ENCODE data around the gene SLC15A5.

Gene SLC15A5, protein sequence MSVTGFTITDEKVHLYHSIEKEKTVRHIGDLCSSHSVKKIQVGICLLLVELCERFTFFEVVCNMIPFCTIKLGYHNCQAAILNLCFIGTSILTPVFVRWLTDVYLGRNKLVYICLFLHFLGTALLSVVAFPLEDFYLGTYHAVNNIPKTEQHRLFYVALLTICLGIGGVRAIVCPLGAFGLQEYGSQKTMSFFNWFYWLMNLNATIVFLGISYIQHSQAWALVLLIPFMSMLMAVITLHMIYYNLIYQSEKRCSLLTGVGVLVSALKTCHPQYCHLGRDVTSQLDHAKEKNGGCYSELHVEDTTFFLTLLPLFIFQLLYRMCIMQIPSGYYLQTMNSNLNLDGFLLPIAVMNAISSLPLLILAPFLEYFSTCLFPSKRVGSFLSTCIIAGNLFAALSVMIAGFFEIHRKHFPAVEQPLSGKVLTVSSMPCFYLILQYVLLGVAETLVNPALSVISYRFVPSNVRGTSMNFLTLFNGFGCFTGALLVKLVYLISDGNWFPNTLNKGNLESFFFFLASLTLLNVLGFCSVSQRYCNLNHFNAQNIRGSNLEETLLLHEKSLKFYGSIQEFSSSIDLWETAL

DNA sequence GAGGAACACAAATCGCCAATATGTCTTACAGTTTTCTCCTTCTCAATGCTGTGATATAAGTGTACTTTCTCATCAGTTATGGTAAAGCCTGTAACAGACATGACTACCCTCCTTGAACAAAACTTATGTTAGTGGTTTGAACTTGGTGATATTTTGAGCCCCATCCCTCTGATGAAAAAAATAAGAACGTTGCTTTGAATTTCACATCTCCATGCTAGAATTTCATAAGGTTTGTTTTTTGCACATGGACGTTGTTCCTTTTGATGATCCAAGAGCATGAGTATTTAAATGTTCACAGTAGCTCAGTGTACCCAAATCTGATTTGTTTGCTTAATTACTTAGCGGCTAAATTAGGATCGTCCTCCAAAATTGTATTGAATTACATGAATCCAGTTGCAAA, at the start of gene SLC15A5:
SLC15A5 (minus strand) TSS at position 101 of the 400 bp plus-strand sequence; CDS start at position 101, 0 bp downstream.
- TF ChIP-seq ZNF274 (IDR thresholded peaks at IDR 0.05; ENCODE audit: low read depth, low read length) = no peak
- no peak within 1 kb of the TSS for H3K4me3 ChIP-seq (ENCODE audit: low read length)

DNA sequence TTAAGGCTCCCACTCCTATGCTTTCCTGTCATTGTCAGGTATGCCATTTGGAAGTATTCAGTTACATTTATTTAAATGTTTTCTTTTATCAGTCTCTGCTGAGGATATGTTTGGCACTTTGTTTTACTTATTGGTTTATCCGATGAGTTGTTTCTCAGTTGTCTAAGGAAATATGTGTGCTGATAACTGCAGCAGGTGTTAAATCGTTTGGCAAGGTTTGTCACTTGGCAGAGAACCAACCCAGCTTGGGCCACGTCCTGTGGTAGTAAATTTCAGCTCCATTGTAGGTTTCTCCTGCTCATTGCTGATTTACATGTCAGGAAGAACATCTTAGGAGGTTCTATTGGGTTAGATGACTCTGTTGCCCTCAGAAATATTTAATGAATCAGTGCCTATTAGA, 47.9 kb upstream of the SLC15A5 start:
- no peak overlapping the region for H3K4me3 ChIP-seq (ENCODE audit: low read length)
- no peak for TF ChIP-seq ZNF274 (IDR thresholded peaks at IDR 0.05; ENCODE audit: low read depth, low read length)

DNA sequence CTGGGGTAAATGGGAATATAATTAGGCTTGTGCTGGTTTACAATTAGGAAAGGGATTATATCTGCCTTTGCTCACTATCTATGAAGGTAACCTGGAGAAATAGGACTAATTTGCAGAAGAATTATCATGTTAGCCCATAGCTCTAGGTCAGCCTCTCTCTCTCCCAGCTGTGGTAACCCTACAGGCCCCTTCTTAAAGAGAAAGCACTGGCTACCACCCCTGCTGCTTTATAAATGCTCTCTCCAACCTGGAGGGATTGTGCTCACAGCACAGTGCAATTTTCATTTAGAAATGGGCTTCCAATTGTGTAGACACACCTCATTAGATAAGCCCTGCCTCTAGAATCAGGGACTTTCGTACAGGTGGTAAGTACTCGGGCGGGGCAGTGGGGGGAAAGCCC, 47.3 kb upstream of the SLC15A5 start:
- no peak for TF ChIP-seq ZNF274 (IDR thresholded peaks at IDR 0.05; ENCODE audit: low read depth, low read length)
- H3K4me3 ChIP-seq (ENCODE audit: low read length) = no peak overlapping the region

DNA sequence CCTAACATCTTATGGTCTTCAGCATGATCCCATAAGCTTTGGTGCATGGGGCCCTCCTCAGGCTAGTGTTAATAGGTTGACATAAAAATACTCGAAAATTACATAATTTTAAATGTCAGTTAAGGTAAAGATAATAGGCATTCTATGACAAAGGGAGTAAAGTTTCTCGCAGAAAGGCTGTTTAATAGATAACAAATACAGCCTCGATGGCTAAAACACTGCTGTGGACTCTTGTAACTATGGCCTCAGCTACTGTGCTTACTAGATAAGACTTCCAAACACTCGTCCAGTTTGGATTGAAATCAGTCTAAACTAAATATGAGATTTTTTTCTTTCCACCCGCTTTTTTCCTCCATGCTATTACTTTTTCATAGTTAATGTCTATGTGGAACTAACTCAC, 46.8 kb upstream of the SLC15A5 start:
- no peak overlapping the region for H3K4me3 ChIP-seq (ENCODE audit: low read length)
- no peak for TF ChIP-seq ZNF274 (IDR thresholded peaks at IDR 0.05; ENCODE audit: low read depth, low read length)

DNA sequence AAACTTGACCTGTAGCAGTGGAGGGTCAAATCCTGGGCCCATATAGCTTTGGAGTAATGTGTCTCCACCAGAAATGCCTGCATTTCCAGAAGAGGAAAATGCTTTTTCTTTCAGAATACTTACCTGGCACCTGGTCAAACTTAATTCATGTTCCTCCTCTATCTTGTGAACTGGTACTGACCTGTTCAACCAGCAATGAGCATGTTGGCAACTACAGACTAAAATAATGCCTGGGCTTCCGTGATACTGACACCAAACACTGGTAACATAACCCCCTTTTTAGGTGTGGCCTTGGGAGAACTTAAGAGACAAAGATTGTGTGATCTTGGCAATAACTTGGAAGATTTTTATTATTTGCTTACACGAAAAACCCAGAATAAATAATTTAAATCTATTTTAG, 46.2 kb upstream of the SLC15A5 start:
- TF ChIP-seq ZNF274 (IDR thresholded peaks at IDR 0.05; ENCODE audit: low read depth, low read length) = no peak
- no peak overlapping the region for H3K4me3 ChIP-seq (ENCODE audit: low read length)

DNA sequence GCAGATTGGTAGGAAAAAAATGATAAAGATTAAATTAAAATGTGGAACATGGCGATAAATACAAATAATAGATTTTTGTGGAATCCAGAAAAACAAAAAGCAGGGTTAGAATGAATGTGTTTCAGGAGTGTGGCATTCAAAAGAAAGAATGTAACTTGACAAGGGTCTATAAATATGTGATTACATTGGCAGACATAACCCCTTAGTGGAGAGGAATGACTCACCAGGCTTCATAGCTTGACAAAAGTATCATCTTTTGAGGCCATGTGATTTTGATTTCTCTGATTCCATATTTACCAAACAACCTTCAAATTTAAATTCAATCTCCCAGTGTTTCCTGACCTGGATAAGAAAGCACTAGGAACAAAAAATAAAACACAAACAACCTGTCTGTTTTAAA, 45.5 kb upstream of the SLC15A5 start:
- TF ChIP-seq ZNF274 (IDR thresholded peaks at IDR 0.05; ENCODE audit: low read depth, low read length) = no peak
- no peak overlapping the region for H3K4me3 ChIP-seq (ENCODE audit: low read length)

DNA sequence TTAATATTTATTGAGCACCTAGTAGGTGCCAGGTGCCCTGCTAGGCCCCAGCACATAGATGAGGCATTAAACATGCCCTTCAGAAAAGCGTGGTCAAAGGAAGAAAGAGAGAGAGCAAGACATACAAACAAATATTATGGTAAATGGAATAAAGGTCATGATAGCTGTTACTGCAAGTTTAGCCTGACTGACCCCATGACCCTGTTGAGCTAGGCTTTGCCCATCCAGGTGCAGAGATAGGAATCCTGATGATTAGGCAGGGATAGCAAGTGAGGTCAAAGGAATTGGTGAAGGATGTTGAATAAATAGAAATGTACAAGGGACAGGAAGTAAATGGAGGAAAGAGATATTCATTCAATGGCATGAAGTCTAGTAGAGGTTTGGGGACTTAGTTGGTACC, 33.4 kb upstream of the SLC15A5 start:
- H3K4me3 ChIP-seq (ENCODE audit: low read length) = no peak overlapping the region
- no peak for TF ChIP-seq ZNF274 (IDR thresholded peaks at IDR 0.05; ENCODE audit: low read depth, low read length)

DNA sequence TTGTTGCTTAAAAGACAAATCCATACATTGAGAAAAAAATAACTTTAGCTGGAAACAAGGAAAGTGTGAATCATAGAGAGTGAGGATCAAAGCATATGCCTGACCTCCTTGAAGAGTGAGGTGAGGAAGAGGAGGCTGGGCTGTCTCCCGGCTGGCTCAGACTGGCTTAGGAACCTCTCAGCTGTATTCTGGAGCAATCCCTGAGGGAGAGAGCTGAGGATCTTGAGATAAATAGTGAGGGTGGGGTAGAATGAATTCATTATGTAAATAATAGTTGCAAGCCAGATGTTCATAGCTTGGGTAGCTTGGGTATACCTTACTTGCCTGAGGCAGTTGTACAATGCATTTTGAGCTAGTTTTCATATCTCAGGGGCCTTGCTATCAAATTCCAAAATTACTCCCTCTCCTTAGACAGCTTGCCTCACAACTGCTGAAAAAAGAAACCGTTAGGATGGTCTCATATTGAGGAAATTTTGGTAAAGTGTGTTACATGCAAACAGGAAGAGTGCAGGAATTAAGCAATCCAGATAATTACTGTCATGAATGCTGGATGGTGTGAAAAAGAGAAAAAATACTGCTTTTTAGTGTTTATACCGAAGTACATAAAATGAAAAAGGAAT, 30.5 kb upstream of the SLC15A5 start:
- no peak for TF ChIP-seq ZNF274 (IDR thresholded peaks at IDR 0.05; ENCODE audit: low read depth, low read length)
- H3K4me3 ChIP-seq (ENCODE audit: low read length) = no peak overlapping the region

DNA sequence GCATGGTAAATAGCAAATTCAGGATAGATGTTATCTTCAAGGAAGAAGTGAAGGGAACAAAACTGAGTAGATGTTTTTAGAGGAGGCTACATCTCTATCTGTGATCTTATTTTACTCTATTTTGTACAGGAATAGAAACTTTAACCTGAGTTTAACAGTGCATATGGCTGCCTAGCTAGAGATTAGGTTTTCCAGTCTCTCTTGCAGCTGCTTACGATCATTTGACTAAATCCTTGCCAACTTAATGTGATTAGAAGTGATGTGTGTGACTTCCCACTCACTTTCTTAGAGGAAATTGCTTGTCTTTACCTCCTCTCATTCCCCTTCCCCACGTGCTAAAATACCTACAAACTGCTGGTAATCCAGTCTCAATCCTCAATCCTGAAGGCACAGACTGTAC, 26.5 kb upstream of the SLC15A5 start:
- no peak for TF ChIP-seq ZNF274 (IDR thresholded peaks at IDR 0.05; ENCODE audit: low read depth, low read length)
- no peak overlapping the region for H3K4me3 ChIP-seq (ENCODE audit: low read length)

DNA sequence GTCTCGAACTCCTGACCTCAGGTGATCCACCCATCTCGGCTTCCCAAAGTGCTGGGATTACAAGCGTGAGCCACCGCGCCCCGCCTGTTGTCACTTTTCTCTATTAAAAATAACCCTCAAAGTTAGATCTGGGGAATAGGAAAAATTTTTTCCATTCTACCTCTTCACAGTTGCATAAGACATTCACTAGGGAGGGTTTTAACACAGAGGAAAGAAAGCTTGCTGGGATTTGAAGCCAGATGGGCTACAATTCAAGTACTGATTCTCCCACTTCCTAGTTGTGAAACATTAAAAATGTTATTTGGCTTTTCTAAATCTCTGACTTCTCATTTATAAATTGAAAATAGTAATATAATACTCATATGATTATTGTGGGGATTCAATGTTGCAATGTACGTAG, 23.3 kb upstream of the SLC15A5 start:
- H3K4me3 ChIP-seq (ENCODE audit: low read length) = no peak overlapping the region
- TF ChIP-seq ZNF274 (IDR thresholded peaks at IDR 0.05; ENCODE audit: low read depth, low read length) = no peak

DNA sequence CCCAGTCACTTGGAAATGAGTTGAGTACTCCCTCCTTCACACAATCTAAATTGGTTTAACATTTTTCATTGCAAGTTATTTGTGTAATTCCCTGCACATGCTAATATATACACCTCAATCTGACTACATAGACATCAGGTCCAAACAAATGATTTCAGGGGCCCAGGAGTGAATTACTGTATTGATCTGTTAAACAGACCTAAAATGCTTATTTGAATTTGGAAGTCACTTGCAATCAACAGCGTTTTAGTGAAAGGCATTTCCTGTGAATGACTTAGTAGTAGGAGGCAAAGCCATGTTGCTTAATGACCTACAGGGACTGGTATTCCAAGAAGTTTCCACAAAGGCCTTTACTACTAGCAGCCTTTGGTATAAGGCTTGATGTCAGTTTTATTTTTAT, 22.6 kb upstream of the SLC15A5 start:
- no peak for TF ChIP-seq ZNF274 (IDR thresholded peaks at IDR 0.05; ENCODE audit: low read depth, low read length)
- no peak overlapping the region for H3K4me3 ChIP-seq (ENCODE audit: low read length)

DNA sequence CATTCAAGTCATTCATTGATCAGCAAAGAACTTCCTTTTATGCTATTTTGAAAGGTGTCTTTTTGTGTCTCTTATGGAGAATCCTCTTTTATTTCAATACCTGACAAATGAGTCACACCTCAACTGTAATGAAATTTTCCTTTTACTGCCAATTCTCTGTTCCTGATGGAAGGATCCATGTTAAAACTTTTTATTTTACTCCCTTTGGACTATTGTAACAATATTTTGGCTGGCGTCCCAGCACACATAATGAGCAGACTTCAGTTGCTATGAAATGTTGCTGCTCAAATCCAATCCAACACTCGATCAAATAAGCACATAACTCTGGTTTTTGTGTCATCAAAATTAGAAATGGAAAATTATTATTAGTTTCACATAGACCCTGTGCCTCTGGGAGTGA, 21.9 kb upstream of the SLC15A5 start:
- H3K4me3 ChIP-seq (ENCODE audit: low read length) = no peak overlapping the region
- TF ChIP-seq ZNF274 (IDR thresholded peaks at IDR 0.05; ENCODE audit: low read depth, low read length) = no peak

DNA sequence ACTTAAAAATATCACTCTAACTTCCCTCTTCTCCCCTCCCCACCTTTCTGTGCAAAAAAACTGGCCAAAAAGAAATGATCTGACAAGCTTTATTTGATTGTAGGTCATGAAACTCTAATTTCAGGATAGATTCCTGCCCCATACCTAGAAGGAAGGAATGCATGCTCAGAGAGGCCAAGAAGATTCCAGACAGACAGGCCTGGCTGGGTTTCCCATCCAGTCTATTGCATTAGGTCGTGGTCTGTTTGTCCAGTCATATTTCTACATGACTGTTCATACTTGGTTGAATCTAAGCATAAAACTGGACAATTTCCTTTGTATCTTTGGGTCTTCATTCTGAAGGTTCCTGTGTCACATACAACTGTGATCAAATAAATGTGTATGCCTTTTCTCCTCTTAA, 20.0 kb upstream of the SLC15A5 start:
- no peak overlapping the region for H3K4me3 ChIP-seq (ENCODE audit: low read length)
- no peak for TF ChIP-seq ZNF274 (IDR thresholded peaks at IDR 0.05; ENCODE audit: low read depth, low read length)

DNA sequence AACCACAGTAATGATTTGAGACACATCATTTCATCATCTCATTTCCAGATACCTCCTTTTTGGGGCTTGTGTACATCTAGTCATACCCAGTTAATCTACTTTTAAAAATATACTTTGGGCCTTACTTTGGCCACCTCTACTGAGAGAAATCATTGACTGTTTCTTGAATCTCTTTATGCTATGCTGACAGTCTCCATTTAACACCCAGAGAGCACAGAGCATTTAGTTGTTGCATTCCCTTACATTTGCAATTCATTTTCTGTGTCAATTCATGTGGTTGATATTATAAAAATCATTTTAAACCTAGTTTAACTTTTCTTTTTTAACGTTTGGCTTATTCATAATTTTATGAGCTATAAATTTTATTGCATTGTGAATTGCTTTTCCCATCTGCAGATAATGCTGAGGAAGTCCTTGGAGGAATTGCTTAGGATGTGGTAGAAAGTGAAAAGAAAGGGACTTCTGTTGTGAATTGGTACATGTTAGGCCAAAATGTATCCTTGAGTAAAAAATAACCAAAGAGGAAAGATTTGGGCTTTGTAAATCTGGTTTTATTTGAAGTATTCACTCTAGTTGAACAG, 17.0 kb upstream of the SLC15A5 start:
- no peak overlapping the region for H3K4me3 ChIP-seq (ENCODE audit: low read length)
- TF ChIP-seq ZNF274 (IDR thresholded peaks at IDR 0.05; ENCODE audit: low read depth, low read length) = no peak

DNA sequence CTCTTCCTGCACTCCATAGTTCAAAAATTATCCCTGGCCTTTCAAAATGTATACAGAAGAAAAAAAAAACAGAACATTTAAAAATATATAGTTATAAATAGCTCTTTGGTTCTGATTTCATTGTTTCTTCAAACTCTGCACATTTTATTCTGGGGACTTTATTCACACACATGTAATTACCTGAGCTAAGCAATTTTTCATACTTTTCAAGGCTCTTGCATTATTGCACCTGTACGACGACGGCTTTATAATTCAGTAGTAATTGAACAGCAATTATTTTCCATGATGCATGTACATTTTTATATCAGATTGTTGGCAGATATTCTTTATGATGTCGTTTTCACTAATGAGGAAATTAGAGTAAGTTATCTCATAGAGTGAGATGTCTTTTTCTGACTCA, 13.5 kb upstream of the SLC15A5 start:
- H3K4me3 ChIP-seq (ENCODE audit: low read length) = no peak overlapping the region
- no peak for TF ChIP-seq ZNF274 (IDR thresholded peaks at IDR 0.05; ENCODE audit: low read depth, low read length)

Data from GM08714 (cell line).